PC-3 (cell line): Measurements from ENCODE around the gene CCDC178. TPM values are rescaled to one million over a fixed set of nuclear protein-coding genes. Genes with fewer than 3 reads are reported as not detected.
A peak's percentile ranks its signal among the peaks of the same experiment; 100 is the strongest.
"Not testable (repeated sequence)": the region's sequence is repeated elsewhere in the genome, so short reads cannot be mapped to it uniquely, and the experiment has no call there.

Source experiments
- ATAC-seq: fragments of 200-7000 bp; cut with Tn5 transposase; 2 replicates; pipeline ENCODE4 v1.9.1; 2020; ENCODE audit warnings: mild to moderate bottlenecking, moderate library complexity
- BruUV-seq: library from RNA; stranded (reverse); fragments of 400-500 nt; replicated peaks from 2 replicates; lab custom pipeline; 2021; lab: Mats Ljungman, UMichigan
- CTCF ChIA-PET: fragments of 300-600 bp; sonication (Branson Sonifier 250); formaldehyde crosslinking; loops from one replicate; lab custom pipeline; 2022; ENCODE audit warnings: antibody characterized with exemption; lab: Charles Lee
- POLR2A ChIA-PET: fragments of 300-600 bp; sonication (Branson Sonifier 250); formaldehyde crosslinking; loops from one replicate; lab custom pipeline; 2022; ENCODE audit warnings: antibody characterized with exemption; ENCODE audit not compliant: unreplicated experiment; lab: Charles Lee
- DNase-seq: peaks from one replicate; pipeline ENCODE4 v3.0.0-alpha.2; 2015
- H2AFZ ChIP-seq: fragments of 300-600 bp; sonication (generic); 2 replicates; pipeline ENCODE4 v1.6.0; 2016; ENCODE audit warnings: antibody characterized with exemption, low read length
- H3F3A ChIP-seq: fragments of 300-600 bp; sonication (generic); one replicate; pipeline ENCODE4 v1.6.0; 2017; ENCODE audit warnings: antibody characterized with exemption, low read length, control low read depth, mild to moderate bottlenecking; ENCODE audit not compliant: unreplicated experiment
- H3K27ac ChIP-seq: fragments of 300-600 bp; sonication (generic); 2 replicates; pipeline ENCODE4 v1.5.1; 2016; ENCODE audit warnings: mild to moderate bottlenecking, low read length
- H3K27me3 ChIP-seq: fragments of 300-600 bp; sonication (generic); 2 replicates; pipeline ENCODE4 v1.6.1; 2016; ENCODE audit warnings: low read length, mixed read lengths
- H3K36me3 ChIP-seq: fragments of 300-600 bp; sonication (generic); 2 replicates; pipeline ENCODE4 v1.6.1; 2016; ENCODE audit warnings: low read depth, mixed run types, low read length, mixed read lengths
- H3K4me1 ChIP-seq: fragments of 300-600 bp; sonication (generic); 2 replicates; pipeline ENCODE4 v1.5.1; 2016; ENCODE audit warnings: low read length; ENCODE audit not compliant: insufficient read depth
- H3K4me2 ChIP-seq: fragments of 300-600 bp; sonication (generic); 2 replicates; pipeline ENCODE4 v1.6.0; 2016; ENCODE audit warnings: low read length
- H3K4me3 ChIP-seq: fragments of 300-600 bp; sonication (generic); 2 replicates; pipeline ENCODE4 v1.5.1; 2016; ENCODE audit warnings: mild to moderate bottlenecking, low read length, mixed read lengths
- H3K79me2 ChIP-seq: fragments of 300-600 bp; sonication (generic); 2 replicates; pipeline ENCODE4 v1.6.1; 2017; ENCODE audit warnings: low read length, mixed read lengths
- H3K9ac ChIP-seq: fragments of 300-600 bp; sonication (generic); 2 replicates; pipeline ENCODE4 v1.6.0; 2016; ENCODE audit warnings: mild to moderate bottlenecking, low read length
- H3K9me2 ChIP-seq: fragments of 300-600 bp; sonication (generic); replicated peaks from 2 replicates; pipeline ENCODE4 v1.6.1; 2016; ENCODE audit warnings: mixed run types, low read length, mixed read lengths
- H3K9me3 ChIP-seq: fragments of 300-600 bp; sonication (generic); 2 replicates; pipeline ENCODE4 v1.6.1; 2016; ENCODE audit warnings: low read length, mixed read lengths
- H4K20me1 ChIP-seq: fragments of 300-600 bp; sonication (generic); 2 replicates; pipeline ENCODE4 v1.6.1; 2016; ENCODE audit warnings: low read length, mixed read lengths
- EZH2 ChIP-seq: fragments of 300-600 bp; sonication (generic); IDR thresholded peaks from one replicate; pipeline ENCODE4 v1.6.1; 2017; ENCODE audit warnings: antibody characterized with exemption, mild to moderate bottlenecking, low read length; ENCODE audit not compliant: unreplicated experiment
- EZH2phosphoT487 ChIP-seq: fragments of 300-600 bp; sonication (generic); IDR thresholded peaks from 2 replicates; pipeline ENCODE4 v1.6.1; 2018; ENCODE audit warnings: mild to moderate bottlenecking, antibody characterized with exemption, low read length, borderline replicate concordance
- intact Hi-C: fragments of 100-400 bp; cut with micrococcal nuclease; formaldehyde crosslinking; loops from 2 replicates; pipeline ENCODE4 v1.9.0; 2023
- total RNA-seq: library from RNA; depleted of rRNA; stranded (reverse); fragments of >200 nt; gene quantifications from 2 replicates; pipeline ENCODE4 v1.2.3, GENCODE V29; 2014
- TF ChIP-seq, protein P1 (sequence below): fragments of 300-600 bp; sonication (generic); conservative IDR thresholded peaks from 2 replicates; pipeline ENCODE4 v1.5.1; 2017; ENCODE audit warnings: antibody characterized with exemption, low read depth, mild to moderate bottlenecking, low read length

The CCDC178 gene
- total RNA-seq, 1 experiment from 2014 or later: not detected

- Histone ChIP-seq H3K9me3 (no peaks in the 10 kb centered on the region), H3K9ac (no peak overlapping the region), H3K27me3 (no peaks in the 10 kb centered on the region), H3K27ac (no peak overlapping the region), H3K4me2 (no peak overlapping the region), H2AFZ (no peak overlapping the region), H3K9me2 (no peaks in the 10 kb centered on the region), H3K4me1 (peaks cover 12% of the 10 kb centered on the region), H3F3A (no peaks in the 10 kb centered on the region), H3K4me3 (no peak overlapping the region), H3K36me3 (no peaks in the 10 kb centered on the region), H4K20me1 (no peaks in the 10 kb centered on the region), H3K79me2 (no peaks in the 10 kb centered on the region)
- ATAC-seq (no peak), DNase-seq (no peak)
- POLR2A ChIA-PET: no interaction called here
- CTCF ChIA-PET: no interaction called here
- no peak for TF ChIP-seq EZH2phosphoT487
- no peak for TF ChIP-seq EZH2
- TF ChIP-seq, protein P1, sequence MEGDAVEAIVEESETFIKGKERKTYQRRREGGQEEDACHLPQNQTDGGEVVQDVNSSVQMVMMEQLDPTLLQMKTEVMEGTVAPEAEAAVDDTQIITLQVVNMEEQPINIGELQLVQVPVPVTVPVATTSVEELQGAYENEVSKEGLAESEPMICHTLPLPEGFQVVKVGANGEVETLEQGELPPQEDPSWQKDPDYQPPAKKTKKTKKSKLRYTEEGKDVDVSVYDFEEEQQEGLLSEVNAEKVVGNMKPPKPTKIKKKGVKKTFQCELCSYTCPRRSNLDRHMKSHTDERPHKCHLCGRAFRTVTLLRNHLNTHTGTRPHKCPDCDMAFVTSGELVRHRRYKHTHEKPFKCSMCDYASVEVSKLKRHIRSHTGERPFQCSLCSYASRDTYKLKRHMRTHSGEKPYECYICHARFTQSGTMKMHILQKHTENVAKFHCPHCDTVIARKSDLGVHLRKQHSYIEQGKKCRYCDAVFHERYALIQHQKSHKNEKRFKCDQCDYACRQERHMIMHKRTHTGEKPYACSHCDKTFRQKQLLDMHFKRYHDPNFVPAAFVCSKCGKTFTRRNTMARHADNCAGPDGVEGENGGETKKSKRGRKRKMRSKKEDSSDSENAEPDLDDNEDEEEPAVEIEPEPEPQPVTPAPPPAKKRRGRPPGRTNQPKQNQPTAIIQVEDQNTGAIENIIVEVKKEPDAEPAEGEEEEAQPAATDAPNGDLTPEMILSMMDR: no peak
- intact Hi-C loops: loop anchor here (10.0 kb wide), 1 partner anchor 258 kb away; no protein-coding TSS in a partner anchor
- no TSS peak for BruUV-seq
Observed at GRCh38 chr18:33183136-33183535, 257.4 kb downstream of the CCDC178 start.

- no peak overlapping the region for H3K4me3 ChIP-seq
- TF ChIP-seq EZH2phosphoT487 (no peak), EZH2 (no peak)
- TF ChIP-seq, protein P1: no peak
- H2AFZ ChIP-seq: no peak overlapping the region
- DNase-seq (peak; percentile 57), ATAC-seq (peak; percentile 81)
- POLR2A ChIA-PET: no interaction called here
- H3K4me1 ChIP-seq: peaks cover 12% of the 10 kb centered on the region
- H3K4me2 ChIP-seq: no peak overlapping the region
- no peaks in the 10 kb centered on the region for H3K27me3 ChIP-seq
- intact Hi-C loops: loop anchor here (10.0 kb wide), 1 partner anchor 256 kb away; no protein-coding TSS in a partner anchor
- H3K9me2 ChIP-seq: no peaks in the 10 kb centered on the region
- CTCF ChIA-PET: no interaction called here
- H4K20me1 ChIP-seq: no peaks in the 10 kb centered on the region
- no peaks in the 10 kb centered on the region for H3K9me3 ChIP-seq
- no TSS peak for BruUV-seq
- H3F3A ChIP-seq: no peaks in the 10 kb centered on the region
- H3K9ac ChIP-seq: no peak overlapping the region
- H3K36me3 ChIP-seq: no peaks in the 10 kb centered on the region
- H3K79me2 ChIP-seq: no peaks in the 10 kb centered on the region
- peak overlapping the region; percentile 32 for H3K27ac ChIP-seq
Observed at GRCh38 chr18:33181016-33181415, 259.5 kb downstream of the CCDC178 start.

GRCh38 chr18:33169218-33169617, 271.3 kb downstream of the CCDC178 start:
- CTCF ChIA-PET: no interaction called here
- no peak overlapping the region for H2AFZ ChIP-seq

GRCh38 chr18:33164121-33164520, 276.4 kb downstream of the CCDC178 start:
- H3K79me2 ChIP-seq, H2AFZ ChIP-seq, H3K27ac ChIP-seq, H3K4me1 ChIP-seq, H3K9ac ChIP-seq, ATAC-seq, H3K4me2 ChIP-seq, H3K36me3 ChIP-seq, H4K20me1 ChIP-seq, BruUV-seq, H3F3A ChIP-seq, CTCF ChIA-PET, H3K27me3 ChIP-seq, H3K9me3 ChIP-seq, intact Hi-C loops, H3K9me2 ChIP-seq, DNase-seq, POLR2A ChIA-PET, H3K4me3 ChIP-seq: not testable (repeated sequence)

More at GRCh38 chr18:33169218-33169617, 271.3 kb downstream of the CCDC178 start:
- ATAC-seq (no peak), DNase-seq (no peak)
- Histone ChIP-seq H3K27ac (no peak overlapping the region), H3K27me3 (no peaks in the 10 kb centered on the region), H3F3A (no peaks in the 10 kb centered on the region), H3K36me3 (no peaks in the 10 kb centered on the region), H3K9me3 (no peaks in the 10 kb centered on the region), H3K4me2 (no peak overlapping the region), H4K20me1 (no peaks in the 10 kb centered on the region), H3K9ac (no peak overlapping the region), H3K4me1 (no peaks in the 10 kb centered on the region), H3K4me3 (no peak overlapping the region), H3K79me2 (no peaks in the 10 kb centered on the region), H3K9me2 (no peaks in the 10 kb centered on the region)
- no peak for TF ChIP-seq EZH2
- no peak for TF ChIP-seq EZH2phosphoT487
- TF ChIP-seq, protein P1: no peak
- POLR2A ChIA-PET: no interaction called here
- intact Hi-C loops: no loop called here
- BruUV-seq: no TSS peak
